Ovary (tissue), 9 donors: ENCODE data around the gene ITGB1BP1. TPM values are rescaled to one million over a fixed set of nuclear protein-coding genes. Genes with fewer than 3 reads are reported as not detected.

Source experiments
- DNase-seq, 5 donors: peaks; one replicate each; pipeline ENCODE4 v3.0.0-alpha.2; 2019 to 2020
- H3K27ac ChIP-seq, 2 donors: fragments of 200-600 bp; one replicate each; pipeline versions ENCODE4 v1.5.1 to v1.8.0; 2019 to 2022
- H3K27me3 ChIP-seq: fragments of 200-600 bp; one replicate; pipeline ENCODE4 v1.8.0; 2022
- H3K36me3 ChIP-seq: fragments of 200-600 bp; sonication (generic); one replicate; pipeline ENCODE4 v1.5.1; 2019
- H3K4me1 ChIP-seq: one replicate; pipeline ENCODE4 v1.8.1; 2013; ENCODE audit warnings: mild to moderate bottlenecking, moderate library complexity; ENCODE audit not compliant: insufficient read depth
- H3K4me3 ChIP-seq: fragments of 200-600 bp; sonication (generic); one replicate; pipeline ENCODE4 v1.5.1; 2017
- H3K9me3 ChIP-seq, 2 donors: fragments of 200-600 bp in 1 of 2; sonication (generic) in 1 of 2; one replicate each; pipeline versions ENCODE4 v1.5.1 to v1.8.1; 2013 to 2019; ENCODE audit warnings: mild to moderate bottlenecking in 1 of 2, moderate library complexity in 1 of 2
- EP300 ChIP-seq: sonication (generic); formaldehyde crosslinking; IDR thresholded peaks from one replicate; pipeline ENCODE4 v1.6.1; 2017; ENCODE audit warnings: antibody characterized with exemption
- POLR2A ChIP-seq: fragments of 450-650 bp; IDR thresholded peaks from one replicate; pipeline ENCODE4 v1.6.1; 2017; ENCODE audit warnings: antibody characterized with exemption, mild to moderate bottlenecking, moderate library complexity
- WGBS, 3 donors: extraction: QIAGEN DNeasy Blood & Tissue Kit in 1 of 3; methylation state at CpG; one replicate each; pipeline versions ENCODE4 v1.1.5 to v1.1.7; 2013 to 2017; 5-methylcytosine and 5-hydroxymethylcytosine counted together
- intact Hi-C, 4 donors: fragments of 100-400 bp; cut with DNase I; formaldehyde crosslinking; loops; one replicate each; pipeline versions ENCODE4 v1.11.0 to v1.15.1; 2022 to 2023
- polyA plus RNA-seq, 2 donors: library from polyadenylated mRNA; stranded (reverse); fragments of 200-250 nt in 1 of 2; fragments of 350-450 nt in 1 of 2; fragmentation: Illumina TruSeq in 1 of 2; extraction: RNeasy Lipid Tissue Mini Kit (QIAGEN cat#74804) in 1 of 2; gene quantifications; one replicate each; pipeline ENCODE4 v1.2.3, GENCODE V29; 2013 to 2014
- total RNA-seq, 7 donors: library from RNA; depleted of rRNA in 2 of 7; stranded (reverse); fragments of >200 nt in 2 of 7; fragmentation: NEBNext Ultra II Directional in 3 of 7; extraction: Animal tissue kit (Norgen Biotek cat#: 25700) in 3 of 7; gene quantifications; one replicate each; pipeline versions ENCODE4 v1.1.0 to v1.2.4, GENCODE V29; 2016 to 2023
- TF ChIP-seq, protein P1 (sequence below), 3 donors: fragments of 450-650 bp in 2 of 3; fragments of 200-600 bp in 1 of 3; IDR thresholded peaks; one replicate each; pipeline versions ENCODE4 v1.5.1 to v1.8.0; 2016 to 2022; ENCODE audit warnings: antibody characterized with exemption in 3 of 3, mild to moderate bottlenecking in 1 of 3
- donor health status: DM: no; HTN: no; CAD: no; lungs with moderate emphysema.
- donor health status: DM: no; HTN: no; CAD: no.
- donor health status: Bipolar disorder and iron deficiency.
- donor health status: DM: yes; HTN: yes; CAD: no.
- donor health status: DM: no; HTN: no; CAD: no.
- donor health status: DM: yes; HTN: yes; CAD: no.

The ITGB1BP1 gene
- total and polyA plus RNA-seq, 9 donors = 14.5 to 82.2 (median 64.5) TPM

DNA sequence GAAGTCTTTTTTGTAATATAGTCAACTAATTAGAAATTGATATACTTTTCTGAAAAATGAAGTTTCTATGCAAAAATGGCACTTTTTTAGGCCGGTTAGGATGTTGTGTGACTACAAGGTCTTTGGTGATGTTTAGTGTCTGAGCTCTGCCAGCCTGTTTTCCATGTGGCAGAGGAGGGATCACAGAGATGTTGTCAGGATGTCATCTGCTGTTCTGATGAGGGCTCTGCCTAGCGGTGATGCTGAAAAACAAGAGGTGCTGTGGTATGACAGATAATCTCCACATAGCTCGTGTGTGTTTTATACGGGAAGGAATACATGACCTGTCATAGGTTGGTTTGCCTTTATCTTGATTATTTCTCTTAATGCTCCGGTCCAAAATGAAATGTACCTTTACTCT, 39.0 kb upstream of the ITGB1BP1 start:
- H3K4me1 ChIP-seq = no peaks in the 10 kb centered on the region
- no peaks in the 10 kb centered on the region for H3K27me3 ChIP-seq
- 87 to 95% (median 90%) methylated on average over 5 of the region's 5 CpGs for WGBS, 3 donors
- no peak for TF ChIP-seq POLR2A
- TF ChIP-seq, protein P1, sequence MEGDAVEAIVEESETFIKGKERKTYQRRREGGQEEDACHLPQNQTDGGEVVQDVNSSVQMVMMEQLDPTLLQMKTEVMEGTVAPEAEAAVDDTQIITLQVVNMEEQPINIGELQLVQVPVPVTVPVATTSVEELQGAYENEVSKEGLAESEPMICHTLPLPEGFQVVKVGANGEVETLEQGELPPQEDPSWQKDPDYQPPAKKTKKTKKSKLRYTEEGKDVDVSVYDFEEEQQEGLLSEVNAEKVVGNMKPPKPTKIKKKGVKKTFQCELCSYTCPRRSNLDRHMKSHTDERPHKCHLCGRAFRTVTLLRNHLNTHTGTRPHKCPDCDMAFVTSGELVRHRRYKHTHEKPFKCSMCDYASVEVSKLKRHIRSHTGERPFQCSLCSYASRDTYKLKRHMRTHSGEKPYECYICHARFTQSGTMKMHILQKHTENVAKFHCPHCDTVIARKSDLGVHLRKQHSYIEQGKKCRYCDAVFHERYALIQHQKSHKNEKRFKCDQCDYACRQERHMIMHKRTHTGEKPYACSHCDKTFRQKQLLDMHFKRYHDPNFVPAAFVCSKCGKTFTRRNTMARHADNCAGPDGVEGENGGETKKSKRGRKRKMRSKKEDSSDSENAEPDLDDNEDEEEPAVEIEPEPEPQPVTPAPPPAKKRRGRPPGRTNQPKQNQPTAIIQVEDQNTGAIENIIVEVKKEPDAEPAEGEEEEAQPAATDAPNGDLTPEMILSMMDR (IDR thresholded peaks at IDR 0.05) = no peak
- TF ChIP-seq EP300 = no peak
- DNase-seq = no peak
- H3K4me3 ChIP-seq = no peak overlapping the region
- H3K36me3 ChIP-seq = no peaks in the 10 kb centered on the region
- intact Hi-C loops = no loop called here
- no peaks in the 10 kb centered on the region for H3K9me3 ChIP-seq
- H3K27ac ChIP-seq = no peak overlapping the region

DNA sequence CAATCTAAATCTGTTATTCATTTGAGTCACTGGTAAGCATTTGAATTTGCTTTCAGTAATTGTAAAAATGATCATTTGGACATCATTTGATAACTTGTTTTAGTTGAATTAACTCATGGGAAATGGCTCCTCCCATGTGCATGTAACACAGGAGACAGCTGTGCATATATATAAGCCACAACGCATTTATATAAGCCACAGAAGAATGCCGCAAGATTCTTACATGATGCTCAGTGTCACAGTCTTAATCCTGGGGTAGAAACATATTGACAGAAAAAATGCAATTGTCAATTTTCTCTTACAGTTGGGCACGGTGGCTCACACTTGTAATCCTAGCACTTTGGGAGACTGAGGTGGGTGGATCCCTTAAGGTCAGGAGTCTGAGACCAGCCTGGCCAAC, 37.8 kb upstream of the ITGB1BP1 start:
- no peaks in the 10 kb centered on the region for H3K4me1 ChIP-seq
- WGBS, 3 donors = 89 to 91% (median 89%) methylated on average over 3 of the region's 3 CpGs
- intact Hi-C loops = no loop called here
- H3K36me3 ChIP-seq = no peaks in the 10 kb centered on the region
- H3K27me3 ChIP-seq = no peaks in the 10 kb centered on the region
- no peak overlapping the region for H3K27ac ChIP-seq
- no peak overlapping the region for H3K4me3 ChIP-seq
- DNase-seq = no peak
- TF ChIP-seq POLR2A (no peak), EP300 (no peak)
- TF ChIP-seq, protein P1 (IDR thresholded peaks at IDR 0.05) = no peak
- no peaks in the 10 kb centered on the region for H3K9me3 ChIP-seq

DNA sequence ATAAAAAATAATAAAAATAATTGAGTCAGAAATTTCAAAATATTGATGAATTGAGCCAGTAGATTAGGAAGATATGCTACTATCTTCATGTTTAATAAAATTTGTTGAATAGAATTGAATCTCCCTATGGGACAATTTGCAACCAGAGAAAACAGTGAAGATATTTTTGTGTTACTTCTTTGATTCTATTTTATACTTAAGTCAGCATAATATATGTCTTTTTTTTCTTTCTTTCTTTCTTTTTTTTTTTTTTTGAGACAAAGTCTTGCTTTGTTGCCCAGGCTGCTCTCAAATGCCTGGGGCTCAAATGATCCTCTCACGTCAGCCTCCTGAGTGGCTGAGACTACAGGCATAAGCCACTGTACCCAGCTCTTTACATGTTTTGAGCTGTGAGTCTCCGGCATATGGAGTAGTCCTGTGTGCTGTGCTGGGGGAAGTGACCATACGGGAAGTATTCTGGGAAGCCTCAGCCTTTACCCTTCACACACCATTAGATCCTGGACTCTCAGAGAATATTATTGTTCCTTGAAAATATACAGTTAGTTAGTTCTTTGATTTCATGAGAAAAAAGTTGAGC, 37.2 kb upstream of the ITGB1BP1 start:
- Histone ChIP-seq H3K9me3 (no peaks in the 10 kb centered on the region), H3K36me3 (no peaks in the 10 kb centered on the region), H3K4me1 (no peaks in the 10 kb centered on the region), H3K4me3 (no peak overlapping the region), H3K27me3 (no peaks in the 10 kb centered on the region), H3K27ac (no peak overlapping the region)
- intact Hi-C loops = no loop called here
- DNase-seq = no peak
- no peak for TF ChIP-seq POLR2A
- TF ChIP-seq EP300 = no peak
- TF ChIP-seq, protein P1 (IDR thresholded peaks at IDR 0.05) = no peak
- WGBS, 3 donors = 90 to 97% (median 96%) methylated on average over 3 of the region's 3 CpGs

DNA sequence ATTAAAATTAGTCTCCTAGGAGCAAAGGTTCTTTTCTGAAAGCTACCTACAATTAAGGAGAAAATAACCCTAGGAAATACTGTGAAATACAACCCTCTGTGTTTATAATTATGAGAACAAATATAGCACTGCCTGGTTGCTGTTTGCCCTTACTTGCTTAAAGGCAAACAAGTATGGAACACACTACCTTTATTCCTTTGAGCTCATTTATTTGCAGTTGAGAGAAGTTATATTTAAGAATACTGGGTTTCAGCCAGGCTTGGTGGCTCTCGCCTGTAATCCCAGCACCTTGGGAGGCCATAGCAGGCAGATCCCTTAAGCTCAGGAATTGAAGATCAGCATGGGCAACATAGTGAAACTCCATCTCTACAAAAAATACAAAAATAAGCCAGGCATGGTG, 27.9 kb upstream of the ITGB1BP1 start:
- no peak for DNase-seq
- TF ChIP-seq, protein P1 (IDR thresholded peaks at IDR 0.05) = no peak
- TF ChIP-seq EP300 (no peak), POLR2A (no peak)

More for the DNA sequence above, 27.9 kb upstream of the ITGB1BP1 start:
- Histone ChIP-seq H3K4me3 (no peak overlapping the region), H3K27me3 (no peaks in the 10 kb centered on the region), H3K4me1 (no peaks in the 10 kb centered on the region), H3K27ac (no peak overlapping the region), H3K36me3 (no peaks in the 10 kb centered on the region), H3K9me3 (no peaks in the 10 kb centered on the region)
- 97 to 100% (median 100%) methylated on average over 1 of the region's 1 CpG for WGBS, 3 donors
- intact Hi-C loops = no loop called here
